A549 (cell line): Measurements from ENCODE around the gene GRK6. TPM values are rescaled to one million over a fixed set of nuclear protein-coding genes. Genes with fewer than 3 reads are reported as not detected.
A peak's percentile ranks its signal among the peaks of the same experiment; 100 is the strongest.

Source experiments
- ATAC-seq, 2 experiments: fragments of 200-7000 bp in 1 of 2; fragments of >200 bp in 1 of 2; cut with Nextera tagmentation in 1 of 2; cut with Tn5 transposase in 1 of 2; 3 replicates each; pipeline versions ENCODE4 v1.8.0 to v1.9.1; 2018 to 2020; ENCODE audit warnings: mild to moderate bottlenecking in 1 of 2, moderate library complexity in 1 of 2
- CTCF ChIA-PET: fragments of 300-600 bp; sonication (Branson Sonifier 250); formaldehyde crosslinking; extraction: SDS; loops from one replicate; lab custom pipeline; 2021; ENCODE audit warnings: antibody characterized with exemption, inconsistent platforms; lab: Yijun Ruan, JAX
- POLR2A ChIA-PET: fragments of 350-600 bp; formaldehyde crosslinking; extraction: SDS; loops from one replicate; lab custom pipeline; 2021; ENCODE audit warnings: antibody characterized with exemption, inconsistent platforms; lab: Yijun Ruan, JAX
- DNase-seq, 2 experiments: peaks; one replicate each; pipeline versions ENCODE4 v3.0.0 to v3.0.0-alpha.2; 2011 to 2016; ENCODE audit warnings: low read depth in 1 of 2, low spot score in 1 of 2
- FAIRE-seq: peaks from 2 replicates; lab custom pipeline; 2011; peaks lifted over from hg19 to GRCh38; lab: Jason Lieb, UNC
- H3K27ac ChIP-seq, 2 experiments: fragments of >200 bp; sonication (Bioruptor Twin); formaldehyde crosslinking; 3 replicates each; pipeline ENCODE4 v1.5.1; 2016 to 2017
- H3K4me1 ChIP-seq: fragments of >200 bp; sonication (Bioruptor Twin); formaldehyde crosslinking; 3 replicates; pipeline ENCODE4 v1.6.1; 2016
- H3K4me2 ChIP-seq: fragments of >200 bp; sonication (Bioruptor Twin); formaldehyde crosslinking; 3 replicates; pipeline ENCODE4 v1.6.1; 2016
- H3K4me3 ChIP-seq: fragments of >200 bp; sonication (Bioruptor Twin); formaldehyde crosslinking; 3 replicates; pipeline ENCODE4 v1.5.1; 2016
- H3K9me3 ChIP-seq: fragments of >200 bp; sonication (Bioruptor Twin); formaldehyde crosslinking; 3 replicates; pipeline ENCODE4 v1.6.1; 2016
- CBX8 ChIP-seq: fragments of 200-600 bp; sonication (generic); IDR thresholded peaks from 2 replicates; pipeline ENCODE4 v1.6.1; 2016
- CHD2 ChIP-seq: fragments of 150-350 bp; IDR thresholded peaks from 2 replicates; pipeline ENCODE4 v1.6.1; 2014; ENCODE audit warnings: low read length; ENCODE audit not compliant: partially characterized antibody
- EHF ChIP-seq: fragments of 250-450 bp; sonication (Bioruptor Pico); IDR thresholded peaks from 2 replicates; pipeline ENCODE4 v1.5.0; 2020; ENCODE audit warnings: mild to moderate bottlenecking
- FOXS1 ChIP-seq: fragments of 250-450 bp; sonication (Bioruptor Pico); IDR thresholded peaks from 2 replicates; pipeline ENCODE4 v1.5.0; 2020; ENCODE audit warnings: mild to moderate bottlenecking, moderate library complexity
- JUN ChIP-seq, 2 experiments: fragments of >200 bp; sonication (Bioruptor Twin); formaldehyde crosslinking; IDR thresholded peaks; 2 replicates in 1 of 2; 3 replicates in 1 of 2; pipeline ENCODE4 v1.6.1; 2016 to 2017
- JUNB ChIP-seq: fragments of >200 bp; sonication (Bioruptor Twin); formaldehyde crosslinking; IDR thresholded peaks from 2 replicates; pipeline ENCODE4 v1.6.1; 2016
- KDM5A ChIP-seq: fragments of 200-600 bp; sonication (generic); IDR thresholded peaks from 2 replicates; pipeline ENCODE4 v1.6.1; 2016; ENCODE audit warnings: antibody characterized with exemption, mild to moderate bottlenecking
- MAFK ChIP-seq: fragments of 450-650 bp; IDR thresholded peaks from 2 replicates; pipeline ENCODE4 v1.6.1; 2014; ENCODE audit not compliant: partially characterized antibody
- MYC ChIP-seq: IDR thresholded peaks from 2 replicates; pipeline ENCODE4 v1.6.1; 2012; ENCODE audit warnings: mild to moderate bottlenecking, inconsistent platforms, low read length, improper control_type of control experiment, borderline replicate concordance
- NR3C1 ChIP-seq: fragments of >200 bp; sonication (Bioruptor Twin); formaldehyde crosslinking; IDR thresholded peaks from 3 replicates; pipeline ENCODE4 v1.6.1; 2017
- POLR2AphosphoS2 ChIP-seq: conservative IDR thresholded peaks from 2 replicates; pipeline ENCODE4 v1.6.1; 2012; ENCODE audit warnings: low read length, improper control_type of control experiment, inconsistent platforms
- RARB ChIP-seq: fragments of 250-450 bp; sonication (Bioruptor Pico); IDR thresholded peaks from 2 replicates; pipeline ENCODE4 v1.8.0; 2021; ENCODE audit warnings: mild to moderate bottlenecking, moderate library complexity
- RCOR1 ChIP-seq: fragments of 150-350 bp; IDR thresholded peaks from 2 replicates; pipeline ENCODE4 v1.6.1; 2014; ENCODE audit warnings: antibody characterized with exemption, low read length, low read depth
- RFX5 ChIP-seq: fragments of 450-650 bp; IDR thresholded peaks from 2 replicates; pipeline ENCODE4 v1.7.1; 2014; ENCODE audit warnings: antibody characterized with exemption, mild to moderate bottlenecking, moderate library complexity
- RNF2 ChIP-seq: fragments of 200-600 bp; sonication (generic); IDR thresholded peaks from 2 replicates; pipeline ENCODE4 v1.6.1; 2016; ENCODE audit warnings: low read depth, mild to moderate bottlenecking, antibody characterized with exemption, moderate library complexity, borderline replicate concordance
- SMC3 ChIP-seq: fragments of >200 bp; sonication (Bioruptor Twin); formaldehyde crosslinking; IDR thresholded peaks from 3 replicates; pipeline ENCODE4 v1.6.1; 2018; ENCODE audit warnings: inconsistent platforms
- TFCP2L1 ChIP-seq: fragments of 250-450 bp; sonication (Bioruptor Pico); IDR thresholded peaks from 2 replicates; pipeline ENCODE4 v1.5.0; 2021; ENCODE audit warnings: mild to moderate bottlenecking
- ZFP36 ChIP-seq: fragments of 450-650 bp; IDR thresholded peaks from 2 replicates; pipeline ENCODE4 v1.6.1; 2014; ENCODE audit warnings: borderline replicate concordance; ENCODE audit not compliant: partially characterized antibody
- ZNF302 ChIP-seq: fragments of 250-450 bp; sonication (Bioruptor Pico); IDR thresholded peaks from 2 replicates; pipeline ENCODE4 v1.9.0; 2021; ENCODE audit warnings: inconsistent platforms, mild to moderate bottlenecking, moderate library complexity
- ZSCAN20 ChIP-seq: fragments of 250-450 bp; sonication (Bioruptor Pico); IDR thresholded peaks from 2 replicates; pipeline ENCODE4 v1.8.0; 2022; ENCODE audit warnings: mild to moderate bottlenecking, moderate library complexity
- WGBS: methylation state at CpG from one replicate; pipeline ENCODE4 v1.1.6; 2017; ENCODE audit errors: missing lambda C conversion rate; 5-methylcytosine and 5-hydroxymethylcytosine counted together
- polyA plus RNA-seq, 4 experiments: library from polyadenylated mRNA; depleted of rRNA in 3 of 4; stranded (reverse); fragments of >200 nt; fragmentation: RNase III in 1 of 4; extraction: RNeasy Plus Mini Kit Qiagen cat#74134 plus additional on column Dnase treatment in 1 of 4; gene quantifications; 2 replicates in 3 of 4; 3 replicates in 1 of 4; pipeline ENCODE4 v1.2.3, GENCODE V29; 2011 to 2017
- TF ChIP-seq, protein P1 (sequence below): fragments of >200 bp; sonication (Bioruptor Twin); formaldehyde crosslinking; IDR thresholded peaks from 3 replicates; pipeline ENCODE4 v1.5.1; 2016
- TF ChIP-seq, protein P2 (sequence below): IDR thresholded peaks from 2 replicates; pipeline ENCODE4 v1.6.1; 2012
- TF ChIP-seq, protein P3 (sequence below): fragments of 150-350 bp; IDR thresholded peaks from 2 replicates; pipeline ENCODE4 v1.6.1; 2014; ENCODE audit warnings: low read depth, mild to moderate bottlenecking, low read length
- TF ChIP-seq, protein P4 (sequence below): fragments of >200 bp; sonication (Bioruptor Twin); formaldehyde crosslinking; IDR thresholded peaks from 2 replicates; pipeline ENCODE4 v1.6.1; 2016
- TF ChIP-seq, protein P5 (sequence below): fragments of >200 bp; sonication (Bioruptor Twin); formaldehyde crosslinking; IDR thresholded peaks from 3 replicates; pipeline ENCODE4 v1.6.1; 2016

Gene GRK6
- polyA plus RNA-seq, 2 of the 4 experiments (the other 2 are of a cell fraction) = 20.1 to 28.8 TPM

DNA sequence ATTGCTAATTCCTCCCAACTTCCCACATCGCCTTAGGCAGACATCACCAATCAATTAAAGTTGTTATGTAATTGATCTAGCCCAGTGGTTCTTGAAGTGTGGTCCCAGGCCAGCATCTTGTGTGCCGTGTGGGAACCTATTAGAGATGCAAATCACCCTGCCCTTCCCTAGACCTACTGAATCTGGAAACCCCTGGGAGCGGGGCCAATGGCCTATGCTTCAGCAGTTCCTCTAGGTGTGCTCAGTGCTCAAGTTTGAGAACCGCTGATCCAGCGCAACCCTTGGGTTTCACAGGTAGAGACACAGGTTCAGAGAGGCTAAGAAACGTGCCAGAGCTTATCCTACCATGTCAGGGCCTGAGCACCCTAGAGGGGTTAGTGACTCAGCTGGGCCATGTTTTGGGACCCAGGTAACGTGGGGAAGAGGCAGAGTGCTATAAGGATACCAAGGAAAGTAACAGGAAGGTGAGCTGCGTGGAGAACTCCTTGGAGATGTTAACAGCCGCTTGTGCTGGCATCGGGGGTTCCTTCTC lies 37.9 kb upstream of the GRK6 start:
- Histone ChIP-seq H3K4me3 (no peak overlapping the region), H3K4me2 (no peak overlapping the region), H3K27ac (peak overlapping the region in 1 of 2 experiments; percentile 66; a peak in 3 of 6 replicates), H3K9me3 (no peaks in the 10 kb centered on the region), H3K4me1 (peaks cover 18% of the 10 kb centered on the region)
- POLR2A ChIA-PET = no interaction called here
- CTCF ChIA-PET = interaction anchor here (0.8 to 43.1 kb wide), 13 partner anchors 9 to 673 kb away, joined by 3 to 1107 read pairs (median 5); partner anchors contain the start of genes F12, PDLIM7, PFN3 and PRR7
- FAIRE-seq (no peak), DNase-seq (no peak), ATAC-seq (no peak)
- WGBS = 90% methylated on average over 10 of the region's 10 CpGs
- TF ChIP-seq NR3C1 (no peak), MAFK (peak; percentile 33)
- TF ChIP-seq, all 56 proteins: peak for 1

DNA sequence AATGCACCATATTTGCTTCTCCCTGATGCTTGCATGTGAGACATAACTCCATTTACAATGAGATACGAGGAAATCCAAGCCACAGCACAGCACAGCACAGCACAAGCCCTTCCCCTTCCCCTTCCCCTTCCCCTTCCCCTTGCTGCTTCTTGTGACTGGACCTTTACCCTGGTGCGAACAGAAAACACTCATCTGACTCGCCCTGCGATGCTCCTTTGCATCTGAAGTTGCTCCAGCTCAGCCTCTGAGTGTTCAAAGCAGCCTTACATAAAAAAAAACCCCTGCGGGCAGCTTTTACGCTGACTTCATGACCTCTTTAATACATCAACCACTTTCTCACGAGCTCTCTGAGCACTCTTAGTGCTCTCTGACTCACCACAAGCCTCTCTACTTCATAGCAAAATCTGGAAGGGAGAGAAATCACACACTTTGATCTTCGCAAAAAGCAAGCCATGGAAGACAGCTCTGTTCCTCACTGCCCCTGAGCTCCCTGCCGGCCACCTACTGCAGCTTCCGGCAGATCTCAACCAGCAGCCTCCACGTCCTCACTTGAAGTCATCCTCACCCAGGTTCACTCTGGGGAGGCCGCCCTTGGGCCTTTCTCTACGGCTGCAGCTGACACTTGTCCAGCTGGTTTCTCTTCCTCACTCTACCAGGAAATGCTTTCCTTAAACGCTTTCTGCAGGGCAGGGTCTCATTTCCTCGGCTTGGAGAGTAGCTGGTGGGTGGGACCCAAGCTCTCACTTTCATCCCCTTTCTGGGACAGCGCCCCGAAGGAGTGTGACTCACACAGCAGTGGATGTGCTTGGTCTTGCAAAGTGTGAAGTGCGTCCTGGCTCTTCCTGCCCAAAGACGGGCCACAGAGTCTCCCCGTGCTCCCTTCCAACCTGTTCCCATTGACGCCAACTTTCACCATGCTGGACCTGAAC lies 37.0 kb upstream of the GRK6 start:
- FAIRE-seq (no peak), ATAC-seq (peak; percentile 13 to 28; a peak in 4 of 6 replicates), DNase-seq (no peak)
- H3K27ac ChIP-seq = peak overlapping the region; percentile 26 to 66; a peak in 4 of 6 replicates
- H3K4me1 ChIP-seq = peaks cover 18% of the 10 kb centered on the region
- 65% methylated on average over 20 of the region's 21 CpGs for WGBS
- no peak overlapping the region for H3K4me3 ChIP-seq
- POLR2A ChIA-PET = interaction anchor here (0.8 kb wide), 1 partner anchor 13 kb away, joined by 5 read pairs; no protein-coding TSS in a partner anchor
- CTCF ChIA-PET = interaction anchor here (0.6 to 43.1 kb wide), 20 partner anchors 9 to 316 kb away, joined by 3 to 1107 read pairs (median 5); partner anchors contain the start of genes F12, PDLIM7, PFN3 and PRR7
- TF ChIP-seq, protein P1, sequence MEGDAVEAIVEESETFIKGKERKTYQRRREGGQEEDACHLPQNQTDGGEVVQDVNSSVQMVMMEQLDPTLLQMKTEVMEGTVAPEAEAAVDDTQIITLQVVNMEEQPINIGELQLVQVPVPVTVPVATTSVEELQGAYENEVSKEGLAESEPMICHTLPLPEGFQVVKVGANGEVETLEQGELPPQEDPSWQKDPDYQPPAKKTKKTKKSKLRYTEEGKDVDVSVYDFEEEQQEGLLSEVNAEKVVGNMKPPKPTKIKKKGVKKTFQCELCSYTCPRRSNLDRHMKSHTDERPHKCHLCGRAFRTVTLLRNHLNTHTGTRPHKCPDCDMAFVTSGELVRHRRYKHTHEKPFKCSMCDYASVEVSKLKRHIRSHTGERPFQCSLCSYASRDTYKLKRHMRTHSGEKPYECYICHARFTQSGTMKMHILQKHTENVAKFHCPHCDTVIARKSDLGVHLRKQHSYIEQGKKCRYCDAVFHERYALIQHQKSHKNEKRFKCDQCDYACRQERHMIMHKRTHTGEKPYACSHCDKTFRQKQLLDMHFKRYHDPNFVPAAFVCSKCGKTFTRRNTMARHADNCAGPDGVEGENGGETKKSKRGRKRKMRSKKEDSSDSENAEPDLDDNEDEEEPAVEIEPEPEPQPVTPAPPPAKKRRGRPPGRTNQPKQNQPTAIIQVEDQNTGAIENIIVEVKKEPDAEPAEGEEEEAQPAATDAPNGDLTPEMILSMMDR = no peak
- H3K4me2 ChIP-seq = peak overlapping the region; percentile 39
- H3K9me3 ChIP-seq = no peaks in the 10 kb centered on the region

DNA sequence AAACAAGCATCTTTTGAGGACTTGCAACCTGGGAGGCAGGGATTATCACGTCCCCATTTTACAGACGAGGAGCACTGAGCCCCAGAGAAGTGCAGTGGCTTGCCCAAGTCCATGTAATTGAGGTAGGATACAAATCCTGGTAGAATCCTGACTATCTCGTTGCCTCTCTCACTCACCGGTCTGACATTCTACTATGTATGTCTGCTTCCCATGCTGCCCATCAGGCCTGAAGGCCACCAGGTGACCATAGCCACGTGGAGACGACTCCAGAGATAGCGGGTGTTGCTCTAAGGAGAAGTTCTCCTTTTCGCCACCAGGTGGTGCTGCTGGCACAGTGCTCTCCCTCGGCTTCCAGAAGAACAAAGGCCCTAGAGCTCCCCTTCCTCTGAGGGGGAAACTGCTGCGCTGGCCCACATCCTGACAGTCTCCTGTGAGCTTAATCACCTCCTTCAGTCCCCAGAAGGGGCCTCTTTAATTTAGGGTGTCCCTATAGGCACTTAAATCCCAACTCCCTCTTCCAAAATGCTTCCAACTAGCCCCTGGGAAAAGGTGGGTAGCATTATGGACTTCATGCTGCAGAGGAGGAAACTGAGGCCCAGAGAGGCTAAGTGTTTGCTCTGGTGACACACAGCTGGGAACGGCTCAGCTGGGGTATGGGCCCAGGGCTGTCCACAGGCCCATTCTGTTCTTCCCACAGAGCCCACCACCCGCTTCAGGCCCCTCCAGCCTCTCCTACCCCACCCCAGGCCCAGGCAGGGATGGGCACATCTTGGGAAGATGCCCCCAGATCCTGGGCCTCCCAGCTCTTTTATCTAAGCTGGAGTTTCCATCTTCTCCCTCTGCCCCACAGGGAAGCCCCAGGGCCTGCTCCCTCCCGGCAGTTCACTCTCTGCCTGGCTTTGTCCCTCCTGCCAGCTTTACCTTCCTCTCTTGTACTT lies 35.8 kb upstream of the GRK6 start:
- ATAC-seq = peak; percentile 81 to 94
- Histone ChIP-seq H3K9me3 (no peaks in the 10 kb centered on the region), H3K4me3 (no peak overlapping the region), H3K4me2 (peak overlapping the region; percentile 39; the same call in 2 of the 3 replicates), H3K4me1 (peaks cover 18% of the 10 kb centered on the region), H3K27ac (peak overlapping the region; percentile 44 to 72; a peak in 5 of 6 replicates)
- peak; percentile 46 for FAIRE-seq
- peak; percentile 87 to 98 for DNase-seq
- ChIA-PET CTCF (interaction anchor here (0.6 to 43.1 kb wide), 30 partner anchors 8 to 568 kb away, joined by 3 to 1107 read pairs (median 4); partner anchors contain the start of genes F12, LMAN2, PDLIM7 and PFN3), POLR2A (interaction anchor here (1.0 to 1.2 kb wide), 4 partner anchors 11 to 57 kb away, joined by 3 to 10 read pairs (median 4); no protein-coding TSS in a partner anchor)
- WGBS = 31% methylated on average over 12 of the region's 13 CpGs
- no peak for TF ChIP-seq JUN (IDR thresholded peaks at IDR 0.05)
- peak; percentile 25 for TF ChIP-seq MAFK
- no peak for TF ChIP-seq POLR2AphosphoS2
- peak; percentile 83 for TF ChIP-seq MYC
- TF ChIP-seq, protein P2, sequence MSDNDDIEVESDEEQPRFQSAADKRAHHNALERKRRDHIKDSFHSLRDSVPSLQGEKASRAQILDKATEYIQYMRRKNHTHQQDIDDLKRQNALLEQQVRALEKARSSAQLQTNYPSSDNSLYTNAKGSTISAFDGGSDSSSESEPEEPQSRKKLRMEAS = peak; percentile 93
- TF ChIP-seq CHD2 = no peak
- TF ChIP-seq KDM5A = no peak
- TF ChIP-seq TFCP2L1 (CRISPR knock-in tag) = no peak
- TF ChIP-seq, protein P3, sequence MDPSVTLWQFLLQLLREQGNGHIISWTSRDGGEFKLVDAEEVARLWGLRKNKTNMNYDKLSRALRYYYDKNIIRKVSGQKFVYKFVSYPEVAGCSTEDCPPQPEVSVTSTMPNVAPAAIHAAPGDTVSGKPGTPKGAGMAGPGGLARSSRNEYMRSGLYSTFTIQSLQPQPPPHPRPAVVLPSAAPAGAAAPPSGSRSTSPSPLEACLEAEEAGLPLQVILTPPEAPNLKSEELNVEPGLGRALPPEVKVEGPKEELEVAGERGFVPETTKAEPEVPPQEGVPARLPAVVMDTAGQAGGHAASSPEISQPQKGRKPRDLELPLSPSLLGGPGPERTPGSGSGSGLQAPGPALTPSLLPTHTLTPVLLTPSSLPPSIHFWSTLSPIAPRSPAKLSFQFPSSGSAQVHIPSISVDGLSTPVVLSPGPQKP = no peak
- no peak for TF ChIP-seq ZFP36
- TF ChIP-seq, protein P4, sequence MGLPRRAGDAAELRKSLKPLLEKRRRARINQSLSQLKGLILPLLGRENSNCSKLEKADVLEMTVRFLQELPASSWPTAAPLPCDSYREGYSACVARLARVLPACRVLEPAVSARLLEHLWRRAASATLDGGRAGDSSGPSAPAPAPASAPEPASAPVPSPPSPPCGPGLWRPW = no peak
- TF ChIP-seq, protein P5, sequence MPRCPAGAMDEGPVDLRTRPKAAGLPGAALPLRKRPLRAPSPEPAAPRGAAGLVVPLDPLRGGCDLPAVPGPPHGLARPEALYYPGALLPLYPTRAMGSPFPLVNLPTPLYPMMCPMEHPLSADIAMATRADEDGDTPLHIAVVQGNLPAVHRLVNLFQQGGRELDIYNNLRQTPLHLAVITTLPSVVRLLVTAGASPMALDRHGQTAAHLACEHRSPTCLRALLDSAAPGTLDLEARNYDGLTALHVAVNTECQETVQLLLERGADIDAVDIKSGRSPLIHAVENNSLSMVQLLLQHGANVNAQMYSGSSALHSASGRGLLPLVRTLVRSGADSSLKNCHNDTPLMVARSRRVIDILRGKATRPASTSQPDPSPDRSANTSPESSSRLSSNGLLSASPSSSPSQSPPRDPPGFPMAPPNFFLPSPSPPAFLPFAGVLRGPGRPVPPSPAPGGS = no peak
- TF ChIP-seq RFX5 = no peak
- no peak for TF ChIP-seq RCOR1
- TF ChIP-seq SMC3 = peak; percentile 83
- no peak for TF ChIP-seq RNF2
- TF ChIP-seq CBX8 = no peak
- TF ChIP-seq FOXS1 (CRISPR knock-in tag) = no peak
- no peak for TF ChIP-seq JUNB
- no peak for TF ChIP-seq EHF (CRISPR knock-in tag)
- TF ChIP-seq ZSCAN20 = no peak
- TF ChIP-seq RARB (CRISPR knock-in tag) = no peak
- no peak for TF ChIP-seq ZNF302
